Measurements from ENCODE around the gene PSME1. TPM values are rescaled to one million over a fixed set of nuclear protein-coding genes. Genes with fewer than 3 reads are reported as not detected.

The PSME1 gene
- total and polyA plus RNA-seq, 2 of the 13 experiments (the other 11 are each of a cell fraction or from before 2014, with no cell fraction given) = 159 to 608 TPM

GRCh38 chr14:24126939-24127338 is 9.1 kb upstream of the PSME1 start:
- ChIA-PET POLR2A (interaction anchor here (1.9 to 22.7 kb wide), 6 partner anchors 6 to 69 kb away, joined by 5 to 977 read pairs (median 26); partner anchors contain the start of genes DCAF11, EMC9, FITM1 and IRF9), CTCF (ENCODE audit: low intra/inter-chr PET ratio, low total read pairs) (no interaction called here)
- Histone ChIP-seq H2AFZ (ENCODE audit: low read length) (no peak overlapping the region), H3K4me2 (ENCODE audit: low read depth, low read length) (no peak overlapping the region), H3K4me3 (replicated peaks in 1 of 3; ENCODE audit: insufficient read depth in 1 of 3, low read depth in 2 of 3, low read length in 3 of 3) (no peak overlapping the region), H4K20me1 (ENCODE audit: insufficient read depth, low read length) (no peaks in the 10 kb centered on the region), H3K79me2 (ENCODE audit: insufficient read depth, low read length) (no peaks in the 10 kb centered on the region), H3K27ac (ENCODE audit: extremely low read length, insufficient read depth, low read length) (no peak overlapping the region), H3K36me3 (replicated peaks in 1 of 2; ENCODE audit: control insufficient read depth in 1 of 2, insufficient read depth in 2 of 2, low read length in 2 of 2) (peaks cover 19 to 21% of the 10 kb centered on the region in 2 experiments), H3K9ac (ENCODE audit: insufficient read depth, low read depth, low read length) (no peak overlapping the region), H3K27me3 (ENCODE audit: control insufficient read depth in 1 of 2, insufficient read depth in 2 of 2, low read length in 2 of 2) (no peaks in the 10 kb centered on the region), H3K9me3 (ENCODE audit: low read length) (no peaks in the 10 kb centered on the region), H3K4me1 (ENCODE audit: insufficient read depth, low read length) (peaks cover 31% of the 10 kb centered on the region)
- in situ Hi-C loops (cut with HindIII; ENCODE audit: extremely low pct_ligation_motif_present, low pct_unique_long_range_greater_than_20kb) = loop anchor here (25.0 kb wide), 1 partner anchor 815 kb away; the partner anchor contains the start of genes BCL2L2, PABPN1 and PPP1R3E
- DNase-seq (ENCODE audit: low spot score) (no peak), ATAC-seq (no peak), FAIRE-seq (no peak)
- intact Hi-C loops (cut with micrococcal nuclease; ENCODE audit: unreplicated experiment) = no loop called here
- TF ChIP-seq RBFOX2 (IDR thresholded peaks at IDR 0.05; ENCODE audit: low read depth, low read length) = no peak
- TF ChIP-seq THYN1 (CRISPR knock-in tag; IDR thresholded peaks at IDR 0.05; ENCODE audit: borderline replicate concordance, low read depth) = no peak
- TF ChIP-seq PHF20 (CRISPR knock-in tag; IDR thresholded peaks at IDR 0.05) = no peak
- no peak for TF ChIP-seq KLF15 (CRISPR knock-in tag; IDR thresholded peaks at IDR 0.05; ENCODE audit: borderline replicate concordance)
- no peak for TF ChIP-seq ZNF775 (CRISPR knock-in tag; IDR thresholded peaks at IDR 0.05; ENCODE audit: borderline replicate concordance)
- TF ChIP-seq THAP9 (CRISPR knock-in tag; IDR thresholded peaks at IDR 0.05; ENCODE audit: borderline replicate concordance) = no peak
- no peak for TF ChIP-seq MBD4 (IDR thresholded peaks at IDR 0.05; ENCODE audit: borderline replicate concordance, low read length)
- BruUV-seq (replicated peaks) = no TSS peak

All from HepG2 (cell line).